HG03025 (cell line): ENCODE data around the gene ZBTB32.
"Not testable (repeated sequence)": the region's sequence is repeated elsewhere in the genome, so short reads cannot be mapped to it uniquely, and the experiment has no call there.

Source experiments
- ATAC-seq: cut with Tn5 transposase; IDR thresholded peaks from one replicate; pipeline ENCODE4 v1.9.1; 2021; ENCODE audit warnings: mild to moderate bottlenecking, moderate library complexity; ENCODE audit not compliant: unreplicated experiment, low FRiP score

ZBTB32 gene

DNA sequence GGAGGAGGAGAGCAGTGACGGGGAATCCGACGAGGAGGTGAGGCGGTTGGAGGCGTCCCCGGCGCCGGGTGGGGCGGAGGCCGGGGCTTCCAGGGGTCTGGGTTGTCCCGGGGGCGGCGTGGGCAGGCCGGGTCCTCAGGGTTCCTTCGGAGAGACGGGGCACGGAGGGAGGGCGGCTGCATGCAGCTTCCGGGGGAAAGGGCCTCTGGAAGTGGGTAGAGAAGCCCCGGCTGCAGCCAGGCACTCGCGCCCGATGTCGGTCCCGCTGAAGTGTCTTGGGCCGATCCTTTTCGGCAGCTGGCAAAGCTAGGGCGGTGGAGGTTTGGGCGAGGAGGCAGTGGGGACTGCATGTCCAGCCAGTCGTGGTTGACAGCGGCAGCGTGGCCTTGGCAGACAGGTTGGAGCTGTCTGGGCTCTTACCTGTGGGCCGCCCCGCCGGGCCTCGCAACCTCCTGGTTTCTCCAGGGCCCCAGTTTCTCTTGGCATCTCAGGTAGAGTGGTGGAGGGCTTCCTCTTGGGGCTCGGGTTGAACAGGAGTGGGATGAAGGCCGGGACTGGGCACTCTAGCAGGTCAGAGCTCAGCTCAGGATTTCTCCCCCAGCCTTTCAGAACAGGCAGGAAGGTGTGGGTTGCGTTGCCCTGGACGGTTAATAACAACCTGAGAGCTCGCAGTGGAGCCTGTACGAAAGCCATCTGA is 14.1 kb downstream of the ZBTB32 start:
- ATAC-seq = peak; percentile 5

DNA sequence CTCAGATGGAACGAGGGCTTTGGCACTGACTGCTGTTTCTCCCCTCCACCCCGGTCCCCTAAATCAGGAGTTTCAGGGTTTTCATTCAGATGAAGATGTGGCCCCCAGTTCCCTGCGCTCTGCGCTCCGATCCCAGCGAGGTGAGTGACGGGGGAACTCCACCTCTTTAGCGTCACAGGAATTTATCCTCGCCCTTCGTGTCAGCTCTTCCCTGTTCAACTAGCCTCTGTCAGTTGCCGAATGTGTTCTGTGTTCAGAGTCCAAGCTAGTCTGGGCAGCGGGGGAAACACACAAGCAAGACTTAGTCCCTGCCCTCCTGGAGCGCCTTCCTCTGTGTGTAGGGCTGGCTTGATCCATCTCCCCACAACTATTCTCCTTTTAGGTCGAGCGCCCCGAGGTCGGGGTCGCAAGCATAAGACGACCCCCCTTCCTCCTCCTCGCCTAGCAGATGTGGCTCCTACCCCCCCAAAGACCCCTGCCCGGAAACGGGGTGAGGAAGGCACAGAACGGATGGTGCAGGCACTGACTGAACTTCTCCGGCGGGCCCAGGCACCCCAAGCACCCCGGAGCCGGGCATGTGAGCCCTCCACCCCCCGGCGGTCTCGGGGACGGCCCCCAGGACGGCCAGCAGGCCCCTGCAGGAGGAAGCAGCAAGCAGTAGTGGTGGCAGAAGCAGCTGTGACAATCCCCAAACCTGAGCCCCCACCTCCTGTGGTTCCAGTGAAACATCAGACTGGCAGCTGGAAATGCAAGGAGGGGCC is 15.2 kb downstream of the ZBTB32 start:
- no peak for ATAC-seq

DNA sequence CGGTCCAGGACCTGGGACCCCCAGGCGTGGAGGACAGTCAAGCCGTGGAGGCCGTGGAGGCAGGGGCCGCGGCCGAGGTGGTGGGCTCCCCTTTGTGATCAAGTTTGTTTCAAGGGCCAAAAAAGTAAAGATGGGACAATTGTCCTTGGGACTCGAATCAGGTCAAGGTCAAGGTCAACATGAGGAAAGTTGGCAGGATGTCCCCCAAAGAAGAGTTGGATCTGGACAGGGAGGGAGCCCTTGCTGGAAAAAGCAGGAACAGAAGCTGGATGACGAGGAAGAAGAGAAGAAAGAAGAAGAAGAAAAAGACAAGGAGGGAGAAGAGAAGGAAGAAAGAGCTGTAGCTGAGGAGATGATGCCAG is 15.8 kb downstream of the ZBTB32 start:
- ATAC-seq = no peak

DNA sequence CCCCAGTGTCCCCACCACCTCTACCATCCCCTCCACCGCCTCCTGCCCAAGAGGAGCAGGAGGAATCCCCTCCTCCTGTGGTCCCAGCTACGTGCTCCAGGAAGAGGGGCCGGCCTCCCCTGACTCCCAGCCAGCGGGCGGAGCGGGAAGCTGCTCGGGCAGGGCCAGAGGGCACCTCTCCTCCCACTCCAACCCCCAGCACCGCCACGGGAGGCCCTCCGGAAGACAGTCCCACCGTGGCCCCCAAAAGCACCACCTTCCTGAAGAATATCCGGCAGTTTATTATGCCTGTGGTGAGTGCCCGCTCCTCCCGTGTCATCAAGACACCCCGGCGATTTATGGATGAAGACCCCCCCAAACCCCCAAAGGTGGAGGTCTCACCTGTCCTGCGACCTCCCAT is 16.3 kb downstream of the ZBTB32 start:
- no peak for ATAC-seq

DNA sequence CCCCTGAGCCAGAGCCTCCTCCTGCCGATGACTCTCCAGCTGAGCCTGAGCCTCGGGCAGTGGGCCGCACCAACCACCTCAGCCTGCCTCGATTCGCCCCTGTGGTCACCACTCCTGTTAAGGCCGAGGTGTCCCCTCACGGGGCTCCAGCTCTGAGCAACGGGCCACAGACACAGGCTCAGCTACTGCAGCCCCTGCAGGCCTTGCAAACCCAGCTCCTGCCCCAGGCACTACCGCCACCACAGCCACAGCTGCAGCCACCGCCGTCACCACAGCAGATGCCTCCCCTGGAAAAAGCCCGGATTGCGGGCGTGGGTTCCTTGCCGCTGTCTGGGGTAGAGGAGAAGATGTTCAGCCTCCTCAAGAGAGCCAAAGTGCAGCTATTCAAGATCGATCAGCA is 17.0 kb downstream of the ZBTB32 start:
- no peak for ATAC-seq

DNA sequence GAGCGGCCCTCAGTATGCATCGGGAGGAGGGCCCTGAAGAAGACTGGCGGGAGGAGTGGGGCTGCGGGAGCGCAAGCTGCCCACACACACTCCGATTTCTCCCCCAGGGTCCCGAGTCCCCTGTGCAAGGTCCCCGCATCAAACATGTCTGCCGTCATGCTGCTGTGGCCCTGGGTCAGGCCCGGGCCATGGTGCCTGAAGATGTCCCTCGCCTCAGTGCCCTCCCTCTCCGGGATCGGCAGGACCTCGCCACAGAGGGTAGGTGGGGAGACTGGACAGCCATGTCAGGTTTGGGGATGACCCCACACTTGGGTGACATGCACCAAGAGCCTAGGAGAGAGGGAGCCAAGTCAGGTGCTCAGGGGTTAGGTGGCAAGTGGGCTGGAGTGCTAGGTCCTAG is 18.1 kb downstream of the ZBTB32 start:
- ATAC-seq = no peak

DNA sequence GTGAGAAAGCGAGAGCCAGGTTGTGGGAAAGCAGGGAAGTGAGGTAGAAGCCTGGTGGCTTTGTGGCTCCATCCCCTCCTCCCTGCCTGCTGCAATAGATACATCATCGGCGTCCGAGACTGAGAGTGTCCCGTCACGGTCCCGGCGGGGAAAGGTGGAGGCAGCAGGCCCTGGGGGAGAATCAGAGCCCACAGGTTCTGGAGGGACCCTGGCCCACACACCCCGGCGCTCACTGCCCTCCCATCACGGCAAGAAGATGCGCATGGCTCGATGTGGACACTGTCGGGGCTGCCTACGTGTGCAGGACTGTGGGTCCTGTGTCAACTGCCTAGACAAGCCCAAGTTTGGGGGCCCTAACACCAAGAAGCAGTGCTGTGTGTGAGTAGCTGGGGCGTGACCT is 18.5 kb downstream of the ZBTB32 start:
- no peak for ATAC-seq

DNA sequence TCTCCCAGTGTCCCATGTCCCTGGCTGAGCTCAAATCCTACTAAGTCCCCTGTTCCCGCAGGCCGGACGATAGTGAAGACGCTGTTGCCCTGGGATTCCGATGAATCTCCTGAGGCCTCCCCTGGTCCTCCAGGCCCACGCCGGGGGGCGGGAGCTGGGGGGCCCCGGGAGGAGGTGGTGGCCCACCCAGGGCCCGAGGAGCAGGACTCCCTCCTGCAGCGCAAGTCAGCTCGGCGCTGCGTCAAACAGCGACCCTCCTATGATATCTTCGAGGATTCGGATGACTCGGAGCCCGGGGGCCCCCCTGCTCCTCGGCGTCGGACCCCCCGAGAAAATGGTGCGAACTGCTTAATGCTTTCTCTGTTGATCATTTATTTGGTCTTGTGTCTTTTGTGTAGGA is 19.3 kb downstream of the ZBTB32 start:
- no peak for ATAC-seq

DNA sequence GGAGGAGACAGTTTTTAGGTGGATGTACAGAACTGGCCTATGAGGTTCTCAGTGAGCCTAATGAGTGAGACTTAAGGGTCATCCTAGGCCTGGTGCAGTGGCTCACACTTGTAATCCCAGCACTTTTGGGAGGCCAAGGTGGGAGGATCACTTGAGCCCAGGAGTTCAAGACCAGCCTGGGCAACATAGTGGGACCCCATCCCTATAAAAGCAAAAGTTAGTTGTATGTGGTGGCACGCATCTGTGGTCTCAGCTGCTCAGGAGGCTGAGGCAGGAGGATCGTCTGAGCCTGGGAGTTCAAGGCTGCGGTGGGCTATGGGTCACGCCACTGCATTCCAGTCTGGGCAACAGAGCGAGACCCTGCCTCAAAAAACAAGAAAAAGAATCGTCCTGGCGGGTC is 19.8 kb downstream of the ZBTB32 start:
- not testable (repeated sequence) for ATAC-seq

DNA sequence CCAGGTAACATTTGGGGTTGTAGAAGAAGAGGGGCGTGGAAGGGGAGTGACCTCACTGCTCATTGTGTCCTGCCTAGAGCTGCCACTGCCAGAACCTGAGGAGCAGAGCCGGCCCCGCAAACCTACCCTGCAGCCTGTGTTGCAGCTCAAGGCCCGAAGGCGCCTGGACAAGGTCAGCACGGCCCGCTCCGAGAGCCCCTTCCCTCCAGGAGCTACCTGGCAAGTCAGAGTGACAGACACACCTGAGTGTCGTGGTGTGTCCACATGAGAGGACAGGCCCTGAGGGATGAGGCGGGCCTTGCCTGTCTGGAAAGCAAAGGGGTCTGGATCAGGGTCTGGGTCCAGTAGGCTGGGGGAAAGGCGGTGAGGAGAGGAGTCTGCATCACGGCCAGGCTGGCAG is 20.2 kb downstream of the ZBTB32 start:
- ATAC-seq = no peak

DNA sequence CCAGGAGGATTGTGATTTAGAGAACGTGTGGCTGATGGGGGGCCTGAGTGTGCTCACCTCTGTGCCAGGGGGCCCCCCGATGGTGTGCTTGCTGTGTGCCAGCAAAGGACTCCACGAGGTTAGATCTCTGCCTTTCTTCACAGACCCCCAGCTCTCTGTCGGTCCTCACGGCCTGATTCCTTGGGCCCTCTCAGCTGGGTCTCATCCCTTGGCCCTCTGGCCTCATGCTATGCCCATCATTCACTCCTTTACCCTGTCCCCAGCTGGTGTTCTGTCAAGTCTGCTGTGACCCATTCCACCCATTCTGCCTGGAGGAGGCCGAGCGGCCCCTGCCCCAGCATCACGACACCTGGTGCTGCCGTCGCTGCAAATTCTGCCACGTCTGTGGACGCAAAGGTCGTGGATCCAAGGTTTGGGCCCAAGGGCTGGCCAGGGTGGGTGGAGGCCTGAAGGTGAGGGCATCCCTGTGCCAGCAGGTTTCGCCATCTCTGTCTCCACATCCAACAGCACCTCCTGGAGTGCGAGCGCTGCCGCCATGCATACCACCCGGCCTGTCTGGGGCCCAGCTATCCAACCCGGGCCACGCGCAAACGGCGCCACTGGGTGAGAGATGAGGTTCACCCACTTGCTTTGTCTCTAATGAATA is 21.0 kb downstream of the ZBTB32 start:
- ATAC-seq = no peak

DNA sequence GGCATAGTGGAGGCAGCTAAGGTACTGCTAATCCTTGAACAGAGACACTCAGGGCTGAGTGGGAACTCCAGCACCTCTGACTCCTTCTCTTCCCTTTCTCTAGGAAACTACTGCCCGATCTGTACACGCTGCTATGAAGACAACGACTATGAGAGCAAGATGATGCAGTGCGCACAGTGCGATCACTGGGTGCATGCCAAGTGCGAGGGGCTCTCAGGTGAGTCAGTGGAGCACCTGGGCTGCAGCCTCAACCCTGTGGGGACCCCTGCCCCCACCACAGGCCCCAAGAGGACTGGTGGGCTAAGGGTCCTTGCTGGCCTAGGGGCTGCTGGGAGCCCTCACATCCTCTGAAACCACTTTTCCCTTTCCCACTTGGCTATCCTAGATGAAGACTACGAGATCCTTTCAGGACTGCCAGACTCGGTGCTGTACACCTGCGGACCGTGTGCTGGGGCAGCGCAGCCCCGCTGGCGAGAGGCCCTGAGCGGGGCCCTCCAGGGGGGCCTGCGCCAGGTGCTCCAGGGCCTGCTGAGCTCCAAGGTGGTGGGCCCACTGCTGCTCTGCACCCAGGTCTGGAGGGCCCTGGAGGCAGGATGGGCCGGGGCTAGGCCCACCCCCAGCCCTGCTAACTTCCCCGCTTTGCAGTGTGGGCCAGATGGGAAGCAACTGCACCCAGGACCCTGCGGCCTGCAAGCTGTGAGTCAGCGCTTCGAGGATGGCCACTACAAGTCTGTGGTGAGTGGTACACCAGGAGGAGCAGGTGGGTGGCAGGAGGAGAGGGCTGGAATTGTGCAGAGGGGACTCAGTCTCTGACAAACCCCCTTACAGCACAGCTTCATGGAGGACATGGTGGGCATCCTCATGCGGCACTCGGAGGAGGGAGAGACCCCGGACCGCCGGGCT is 22.9 kb downstream of the ZBTB32 start:
- no peak for ATAC-seq

DNA sequence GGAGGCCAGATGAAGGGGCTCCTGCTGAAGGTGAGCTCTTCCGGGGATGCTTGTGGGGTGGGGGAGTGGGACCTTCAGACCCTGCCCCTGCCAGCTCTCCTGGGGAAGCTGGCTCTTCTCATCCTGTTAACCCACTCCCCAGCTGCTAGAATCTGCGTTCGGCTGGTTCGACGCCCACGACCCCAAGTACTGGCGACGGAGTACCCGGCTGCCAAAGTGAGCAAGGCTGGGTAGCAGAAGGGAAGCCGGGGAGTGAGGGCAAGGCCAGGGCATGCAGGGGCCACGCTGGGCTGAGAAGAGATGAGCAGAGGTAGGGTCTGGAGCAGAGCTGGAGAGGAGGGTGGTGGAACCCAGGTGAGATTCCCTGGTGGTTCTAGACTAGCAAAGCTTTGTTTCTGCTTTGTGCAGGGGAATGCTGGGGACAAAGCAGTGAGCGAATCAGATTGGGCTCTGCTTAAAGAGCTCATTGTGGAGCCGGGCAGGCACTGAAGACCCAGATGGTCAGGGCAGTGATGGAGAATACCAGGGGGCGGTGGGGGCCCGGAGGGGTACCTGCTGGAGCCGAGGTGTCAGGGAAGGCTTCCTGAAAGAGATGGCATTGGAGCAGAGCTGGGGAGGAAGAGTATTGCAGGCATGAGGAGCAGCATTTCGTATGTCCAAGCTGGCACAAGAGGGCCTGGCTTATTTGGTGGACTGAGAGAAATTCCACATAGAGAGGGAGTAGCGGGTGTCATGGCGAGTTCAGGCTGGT is 23.8 kb downstream of the ZBTB32 start:
- ATAC-seq = no peak

DNA sequence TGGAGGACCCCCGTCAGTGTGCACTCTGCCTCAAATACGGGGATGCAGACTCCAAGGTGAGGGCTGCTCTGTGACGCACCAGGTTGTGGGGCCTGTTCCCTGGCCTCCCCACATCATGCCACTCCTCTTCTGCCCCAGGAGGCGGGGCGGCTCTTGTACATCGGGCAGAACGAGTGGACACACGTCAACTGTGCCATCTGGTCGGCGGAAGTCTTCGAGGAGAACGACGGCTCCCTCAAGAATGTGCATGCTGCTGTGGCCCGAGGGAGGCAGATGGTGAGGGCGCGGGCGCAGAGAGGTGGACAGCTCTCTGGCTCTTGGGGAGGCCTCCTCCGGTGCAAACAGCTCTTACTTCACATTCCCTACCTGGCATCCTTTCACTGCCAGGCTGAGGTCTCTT is 24.7 kb downstream of the ZBTB32 start:
- ATAC-seq = no peak

DNA sequence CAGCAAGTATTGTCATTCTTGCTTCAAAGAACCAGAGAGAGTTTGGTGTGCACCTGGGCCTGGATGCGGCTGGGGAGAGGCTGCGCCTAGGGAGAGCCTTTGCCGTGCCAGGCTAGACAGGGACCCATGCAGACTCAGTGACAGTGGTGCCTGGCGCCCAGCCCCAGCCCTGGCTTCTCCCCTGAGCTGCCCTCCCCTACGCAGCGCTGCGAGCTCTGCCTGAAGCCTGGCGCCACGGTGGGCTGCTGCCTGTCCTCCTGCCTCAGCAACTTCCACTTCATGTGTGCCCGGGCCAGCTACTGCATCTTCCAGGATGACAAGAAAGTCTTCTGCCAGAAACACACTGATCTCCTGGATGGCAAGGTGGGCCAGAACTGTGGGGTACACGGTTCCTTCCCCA is 25.4 kb downstream of the ZBTB32 start:
- no peak for ATAC-seq

DNA sequence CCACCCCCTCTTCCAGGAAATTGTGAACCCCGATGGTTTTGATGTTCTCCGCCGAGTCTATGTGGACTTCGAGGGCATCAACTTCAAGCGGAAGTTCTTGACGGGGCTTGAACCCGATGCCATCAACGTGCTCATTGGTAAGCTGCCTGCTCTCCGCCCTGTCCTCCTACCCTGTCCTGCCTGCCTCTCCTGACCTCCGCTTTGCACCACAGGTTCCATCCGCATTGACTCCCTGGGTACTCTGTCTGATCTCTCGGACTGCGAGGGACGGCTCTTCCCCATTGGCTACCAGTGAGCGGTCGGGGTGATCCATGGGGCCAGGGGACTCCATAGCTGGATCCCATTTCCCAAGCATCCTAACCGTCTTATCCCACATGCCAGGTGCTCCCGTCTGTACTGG is 26.0 kb downstream of the ZBTB32 start:
- ATAC-seq = no peak

DNA sequence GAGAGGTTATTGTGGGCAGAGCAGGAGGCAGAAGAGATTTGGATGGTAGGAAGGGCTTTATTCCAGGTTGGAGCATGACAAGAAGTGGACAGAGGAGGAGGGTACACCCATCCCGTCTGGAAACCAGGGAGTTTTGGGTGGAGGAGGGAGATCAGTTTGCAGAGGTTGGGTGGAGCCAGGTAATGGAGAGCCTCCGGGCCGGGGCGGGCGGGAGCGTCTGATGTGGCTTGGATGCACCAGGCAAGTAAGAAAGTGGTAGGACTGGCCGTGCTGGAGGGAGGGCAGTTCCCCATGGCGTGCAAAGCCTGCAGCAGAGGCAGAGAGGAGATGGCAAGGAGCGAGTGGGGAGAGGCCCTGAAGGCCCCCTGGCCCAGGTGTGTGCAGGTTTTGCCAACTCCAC is 27.0 kb downstream of the ZBTB32 start:
- ATAC-seq = no peak

DNA sequence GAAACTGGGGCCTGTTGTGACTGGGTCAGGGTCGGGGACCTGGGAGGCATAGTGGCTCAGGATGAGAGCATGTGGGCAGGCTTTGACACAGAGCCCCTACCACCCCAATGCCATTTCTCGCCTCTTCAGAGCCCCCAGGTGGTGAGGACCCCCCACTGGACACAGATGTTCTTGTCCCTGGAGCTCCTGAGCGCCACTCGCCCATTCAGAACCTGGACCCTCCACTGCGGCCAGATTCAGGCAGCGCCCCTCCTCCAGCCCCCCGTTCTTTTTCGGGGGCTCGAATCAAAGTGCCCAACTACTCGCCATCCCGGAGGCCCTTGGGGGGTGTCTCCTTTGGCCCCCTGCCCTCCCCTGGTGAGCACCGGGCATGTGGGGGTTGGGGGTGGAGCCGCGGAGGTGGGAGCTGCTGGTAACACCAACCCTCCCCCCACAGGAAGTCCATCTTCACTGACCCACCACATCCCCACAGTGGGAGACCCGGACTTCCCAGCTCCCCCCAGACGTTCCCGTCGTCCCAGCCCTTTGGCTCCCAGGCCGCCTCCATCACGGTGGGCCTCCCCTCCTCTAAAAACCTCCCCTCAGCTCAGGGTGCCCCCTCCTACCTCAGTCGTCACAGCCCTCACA is 27.5 kb downstream of the ZBTB32 start:
- no peak for ATAC-seq

DNA sequence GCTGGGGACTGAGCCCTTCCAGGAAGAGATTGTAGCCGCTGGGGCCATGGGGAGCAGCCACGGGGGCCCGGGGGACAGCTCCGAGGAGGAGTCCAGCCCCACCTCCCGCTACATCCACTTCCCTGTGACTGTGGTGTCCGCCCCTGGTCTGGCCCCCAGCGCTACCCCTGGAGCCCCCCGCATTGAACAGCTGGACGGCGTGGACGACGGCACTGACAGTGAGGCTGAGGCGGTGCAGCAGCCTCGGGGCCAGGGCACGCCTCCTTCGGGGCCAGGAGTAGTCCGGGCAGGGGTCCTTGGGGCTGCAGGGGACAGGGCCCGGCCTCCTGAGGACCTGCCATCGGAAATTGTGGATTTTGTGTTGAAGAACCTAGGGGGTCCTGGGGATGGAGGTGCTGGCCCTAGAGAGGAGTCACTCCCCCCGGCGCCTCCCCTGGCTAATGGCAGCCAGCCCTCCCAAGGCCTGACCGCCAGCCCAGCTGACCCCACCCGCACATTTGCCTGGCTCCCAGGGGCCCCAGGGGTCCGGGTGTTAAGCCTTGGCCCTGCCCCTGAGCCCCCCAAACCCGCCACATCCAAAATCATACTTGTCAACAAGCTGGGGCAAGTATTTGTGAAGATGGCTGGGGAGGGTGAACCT is 28.3 kb downstream of the ZBTB32 start:
- no peak for ATAC-seq
